CD14-positive monocyte (primary cell): ENCODE data around the gene CGRRF1. TPM values are rescaled to one million over a fixed set of nuclear protein-coding genes. Genes with fewer than 3 reads are reported as not detected.

Experiments
- DNase-seq, 3 donors: peaks; one replicate each; pipeline ENCODE4 v3.0.0-alpha.2; 2011 to 2022
- H2AFZ ChIP-seq: 2 replicates; pipeline ENCODE4 v1.6.0; 2012; ENCODE audit warnings: mild to moderate bottlenecking, low read depth, low read length, inconsistent platforms; ENCODE audit not compliant: insufficient read depth, poor library complexity, severe bottlenecking
- H3K27ac ChIP-seq, 2 donors: 1 replicate in 1 of 2; 2 replicates in 1 of 2; pipeline ENCODE4 v1.5.1; 2012 to 2013; ENCODE audit warnings: low read length in 2 of 2, control low read depth in 1 of 2, inconsistent platforms in 1 of 2, low read depth in 1 of 2, mild to moderate bottlenecking in 1 of 2
- H3K27me3 ChIP-seq, 2 donors: one replicate each; pipeline versions ENCODE4 v1.6.0 to v1.6.1; 2011 to 2013; ENCODE audit warnings: low read length in 2 of 2; ENCODE audit not compliant: control insufficient read depth in 2 of 2, insufficient read depth in 2 of 2
- H3K36me3 ChIP-seq, 2 donors: replicated peaks in 1 of 2; 1 replicate in 1 of 2; 2 replicates in 1 of 2; pipeline versions ENCODE4 v1.5.1 to v1.6.1; 2012 to 2013; ENCODE audit warnings: low read length in 2 of 2, control low read depth in 1 of 2, inconsistent platforms in 1 of 2, mild to moderate bottlenecking in 1 of 2; ENCODE audit not compliant: insufficient read depth in 2 of 2, control insufficient read depth in 1 of 2
- H3K4me1 ChIP-seq, 2 donors: 1 replicate in 1 of 2; 2 replicates in 1 of 2; pipeline versions ENCODE4 v1.5.1 to v1.6.1; 2012 to 2013; ENCODE audit warnings: low read length in 2 of 2, control low read depth in 1 of 2, inconsistent platforms in 1 of 2, mild to moderate bottlenecking in 1 of 2, moderate library complexity in 1 of 2; ENCODE audit not compliant: insufficient read depth in 2 of 2, control insufficient read depth in 1 of 2
- H3K4me2 ChIP-seq: replicated peaks from 2 replicates; pipeline ENCODE3; 2012; ENCODE audit warnings: low read length, moderate library complexity, mild to moderate bottlenecking; ENCODE audit not compliant: poor library complexity, severe bottlenecking; ENCODE audit errors: extremely low read depth
- H3K4me3 ChIP-seq, 3 experiments: fragments of 200-600 bp in 1 of 3; sonication (generic) in 1 of 3; replicated peaks in 1 of 3; 1 replicate in 2 of 3; 2 replicates in 1 of 3; pipeline ENCODE4 v1.5.1; 2011 to 2013; ENCODE audit warnings: low read length in 3 of 3, mild to moderate bottlenecking in 3 of 3, control low read depth in 2 of 3, low read depth in 2 of 3, inconsistent platforms in 1 of 3, moderate library complexity in 1 of 3
- H3K79me2 ChIP-seq: 2 replicates; pipeline ENCODE4 v1.6.0; 2012; ENCODE audit warnings: mild to moderate bottlenecking, control low read depth, inconsistent platforms, low read length, moderate library complexity; ENCODE audit not compliant: insufficient read depth
- H3K9ac ChIP-seq: 2 replicates; pipeline ENCODE4 v1.6.0; 2017; ENCODE audit warnings: low read length, mild to moderate bottlenecking; ENCODE audit not compliant: insufficient read depth, poor library complexity, severe bottlenecking
- H3K9me3 ChIP-seq, 2 donors: replicated peaks in 1 of 2; 1 replicate in 1 of 2; 2 replicates in 1 of 2; pipeline versions ENCODE4 v1.5.1 to v1.6.1; 2012 to 2013; ENCODE audit warnings: low read length in 2 of 2, control low read depth in 1 of 2; ENCODE audit not compliant: control insufficient read depth in 1 of 2, insufficient read depth in 1 of 2
- H4K20me1 ChIP-seq: 2 replicates; pipeline ENCODE4 v1.6.0; 2012; ENCODE audit warnings: mild to moderate bottlenecking, low read length, control low read depth, moderate library complexity; ENCODE audit not compliant: insufficient read depth
- H3K27ac Mint-ChIP-seq, 7 donors: one replicate each; pipeline ENCODE4 v1.8.0; 2020; ENCODE audit warnings: mild to moderate bottlenecking in 7 of 7, mixed read lengths in 7 of 7, moderate library complexity in 6 of 7, inconsistent platforms in 2 of 7
- H3K27me3 Mint-ChIP-seq, 3 donors: one replicate each; pipeline ENCODE4 v1.8.0; 2021 to 2022; ENCODE audit warnings: low read depth in 3 of 3, mild to moderate bottlenecking in 3 of 3, mixed read lengths in 3 of 3, moderate library complexity in 3 of 3, inconsistent platforms in 1 of 3
- H3K36me3 Mint-ChIP-seq, 2 donors: one replicate each; pipeline ENCODE4 v1.8.0; 2020; ENCODE audit warnings: mixed read lengths in 2 of 2, inconsistent platforms in 1 of 2, mild to moderate bottlenecking in 1 of 2
- H3K4me1 Mint-ChIP-seq: one replicate; pipeline ENCODE4 v1.8.0; 2020; ENCODE audit warnings: mild to moderate bottlenecking, mixed read lengths
- H3K4me3 Mint-ChIP-seq, 2 donors: one replicate each; pipeline ENCODE4 v1.8.0; 2020; ENCODE audit warnings: mild to moderate bottlenecking in 2 of 2, mixed read lengths in 2 of 2, moderate library complexity in 1 of 2
- H3K9me3 Mint-ChIP-seq, 7 donors: one replicate each; pipeline ENCODE4 v1.8.0; 2020 to 2022; ENCODE audit warnings: mixed read lengths in 7 of 7, mild to moderate bottlenecking in 6 of 7, moderate library complexity in 6 of 7, inconsistent platforms in 2 of 7
- CTCF ChIP-seq: fragments of 200-600 bp; IDR thresholded peaks from one replicate; pipeline ENCODE4 v1.8.0; 2022; ENCODE audit warnings: antibody characterized with exemption, mild to moderate bottlenecking
- WGBS: methylation state at CpG from one replicate; pipeline ENCODE4 v1.1.5; 2013; ENCODE audit warnings: missing lambda C conversion rate; ENCODE audit not compliant: insufficient coverage; 5-methylcytosine and 5-hydroxymethylcytosine counted together
- intact Hi-C, 2 donors: fragments of 100-400 bp; cut with micrococcal nuclease; formaldehyde crosslinking; loops; one replicate each; pipeline versions ENCODE4 v1.15.0 to v1.15.1; 2023
- polyA plus RNA-seq, 3 donors: library from polyadenylated mRNA; depleted of rRNA in 1 of 3; unstranded in 2 of 3; stranded (reverse) in 1 of 3; fragments of 300-500 nt in 2 of 3; fragments of >200 nt in 1 of 3; fragmentation: Illumina TruSeq in 2 of 3; gene quantifications; 1 replicate in 2 of 3; 2 replicates in 1 of 3; pipeline ENCODE4 v1.2.3, GENCODE V29; 2012 to 2021

The CGRRF1 gene
- polyA plus RNA-seq, 3 donors = 5.8 to 19.4 (median 18.6) TPM

GRCh38 chr14:54547583-54547982, 37.9 kb downstream of the CGRRF1 start:
- no peaks in the 10 kb centered on the region for H3K9me3 ChIP-seq
- Mint-ChIP-seq H3K36me3 (no peaks in the 10 kb centered on the region), H3K27ac (no peak overlapping the region), H3K27me3 (peaks cover 1 to 6% (median 3%) of the 10 kb centered on the region in 3 donors), H3K4me3 (no peak overlapping the region), H3K9me3 (no peaks in the 10 kb centered on the region), H3K4me1 (no peaks in the 10 kb centered on the region)
- no peak overlapping the region for H3K4me2 ChIP-seq
- H3K9ac ChIP-seq = no peak overlapping the region
- H4K20me1 ChIP-seq = no peaks in the 10 kb centered on the region
- no peaks in the 10 kb centered on the region for H3K27me3 ChIP-seq
- H3K27ac ChIP-seq = no peak overlapping the region
- no peak for TF ChIP-seq CTCF
- no peak overlapping the region for H3K4me3 ChIP-seq
- no peaks in the 10 kb centered on the region for H3K79me2 ChIP-seq
- DNase-seq = no peak
- H2AFZ ChIP-seq = no peak overlapping the region
- intact Hi-C loops = no loop called here
- WGBS = 100% methylated on average over 2 of the region's 3 CpGs
- H3K4me1 ChIP-seq = no peaks in the 10 kb centered on the region
- no peaks in the 10 kb centered on the region for H3K36me3 ChIP-seq

- peaks cover 1 to 6% (median 3%) of the 10 kb centered on the region in 3 donors for H3K27me3 Mint-ChIP-seq
- WGBS = 93% methylated on average over 3 of the region's 5 CpGs
- Histone ChIP-seq H3K9me3 (no peaks in the 10 kb centered on the region), H3K4me3 (no peak overlapping the region), H3K27me3 (no peaks in the 10 kb centered on the region), H3K4me2 (no peak overlapping the region), H3K79me2 (no peaks in the 10 kb centered on the region), H3K9ac (no peak overlapping the region), H2AFZ (no peak overlapping the region), H4K20me1 (no peaks in the 10 kb centered on the region), H3K27ac (no peak overlapping the region), H3K4me1 (no peaks in the 10 kb centered on the region), H3K36me3 (no peaks in the 10 kb centered on the region)
- intact Hi-C loops = no loop called here
- H3K27ac Mint-ChIP-seq = no peak overlapping the region
- no peak for TF ChIP-seq CTCF
- H3K9me3 Mint-ChIP-seq = no peaks in the 10 kb centered on the region
- H3K4me1 Mint-ChIP-seq = no peaks in the 10 kb centered on the region
- H3K36me3 Mint-ChIP-seq = no peaks in the 10 kb centered on the region
- H3K4me3 Mint-ChIP-seq = no peak overlapping the region
- no peak for DNase-seq
Measured at GRCh38 chr14:54548491-54548890, 38.8 kb downstream of the CGRRF1 start.
